ENCODE measurements around the gene HDLBP. TPM values are rescaled to one million over a fixed set of nuclear protein-coding genes. Genes with fewer than 3 reads are reported as not detected.

The HDLBP gene
- total and polyA plus RNA-seq, 10 donors = 46.1 to 333 (median 244) TPM

- no peak for TF ChIP-seq POLR2A (IDR thresholded peaks at IDR 0.05)
- peak in 4 of 11 experiments; percentile 14 to 39 (median 28) for TF ChIP-seq CTCF (IDR thresholded peaks at IDR 0.05 in 8 of 11, conservative IDR thresholded peaks at IDR 0.05 in 3 of 11)
- TF ChIP-seq POLR2AphosphoS5 (IDR thresholded peaks at IDR 0.05) = peak in 2 of 3 donors; percentile 28 to 63
- DNase-seq = peak; percentile 92
- no peaks in the 10 kb centered on the region for H3K36me3 ChIP-seq
- H3K27me3 ChIP-seq (replicated peaks in 1 of 7) = peaks cover 0 to 15% (median 0%) of the 10 kb centered on the region in 7 donors
- peak overlapping the region in 7 of 8 donors; percentile 20 to 77 (median 61) for H3K27ac ChIP-seq
- peaks cover 3 to 33% (median 23%) of the 10 kb centered on the region in 6 donors for H3K4me1 ChIP-seq
- peak overlapping the region; percentile 27 to 84 (median 51) for H3K4me3 ChIP-seq
- H3K9me3 ChIP-seq = no peaks in the 10 kb centered on the region
- intact Hi-C loops (cut with DNase I; ENCODE audit: low total_unique reads) = no loop called here
- WGBS, 5 donors = 1% methylated on average over 27 to 83 of the region's 83 CpGs
These were observed 97.1 kb downstream of the HDLBP start for GRCh38 chr2:241218131-241219029.

- H3K4me3 ChIP-seq = peak overlapping the region; percentile 24 to 84 (median 43)
- intact Hi-C loops (cut with DNase I; ENCODE audit: low total_unique reads) = no loop called here
- TF ChIP-seq POLR2AphosphoS5 (IDR thresholded peaks at IDR 0.05) = peak; percentile 27 to 67 (median 58)
- peak in 2 of 11 experiments; percentile 3 to 7 for TF ChIP-seq CTCF (IDR thresholded peaks at IDR 0.05 in 8 of 11, conservative IDR thresholded peaks at IDR 0.05 in 3 of 11)
- TF ChIP-seq POLR2A (IDR thresholded peaks at IDR 0.05) = no peak
- H3K27ac ChIP-seq = peak overlapping the region; percentile 57 to 83 (median 80)
- no peaks in the 10 kb centered on the region for H3K36me3 ChIP-seq
- DNase-seq = peak; percentile 91
- peaks cover 0 to 15% (median 0%) of the 10 kb centered on the region in 7 donors for H3K27me3 ChIP-seq (replicated peaks in 1 of 7)
- H3K9me3 ChIP-seq = no peaks in the 10 kb centered on the region
- 0 to 5% (median 1%) methylated on average over 1 to 74 of the region's 77 CpGs for WGBS, 5 donors
- H3K4me1 ChIP-seq = peaks cover 3 to 33% (median 19%) of the 10 kb centered on the region in 6 donors
These were observed 98.0 kb downstream of the HDLBP start for GRCh38 chr2:241217320-241218031.

- Histone ChIP-seq H3K4me1 (peaks cover 3 to 33% (median 19%) of the 10 kb centered on the region in 6 donors), H3K27me3 (replicated peaks in 1 of 7) (peaks cover 0 to 15% (median 0%) of the 10 kb centered on the region in 7 donors), H3K4me3 (no peak overlapping the region), H3K36me3 (no peaks in the 10 kb centered on the region), H3K27ac (no peak overlapping the region), H3K9me3 (no peaks in the 10 kb centered on the region)
- DNase-seq = no peak
- TF ChIP-seq POLR2AphosphoS5 (IDR thresholded peaks at IDR 0.05) (no peak), CTCF (IDR thresholded peaks at IDR 0.05 in 8 of 11, conservative IDR thresholded peaks at IDR 0.05 in 3 of 11) (no peak)
- 54 to 70% (median 61%) methylated on average over 11 to 14 of the region's 14 CpGs for WGBS, 5 donors
- intact Hi-C loops (cut with DNase I; ENCODE audit: low total_unique reads) = no loop called here
These were observed 99.2 kb downstream of the HDLBP start for GRCh38 chr2:241216211-241216761.

All from spleen (tissue), 11 donors.